HG03378 (cell line): ENCODE data around the gene MTG1.
"Not testable (repeated sequence)": the region's sequence is repeated elsewhere in the genome, so short reads cannot be mapped to it uniquely, and the experiment has no call there.

Experiments used
- ATAC-seq: cut with Tn5 transposase; IDR thresholded peaks from one replicate; pipeline ENCODE4 v1.9.1; 2021; ENCODE audit warnings: mild to moderate bottlenecking, moderate library complexity; ENCODE audit not compliant: unreplicated experiment

Gene MTG1

GRCh38 chr10:133462512-133463305 lies 68.8 kb downstream of the MTG1 start:
- ATAC-seq: no peak

GRCh38 chr10:133464582-133465031 lies 70.7 kb downstream of the MTG1 start:
- ATAC-seq: no peak

GRCh38 chr10:133465191-133465949 lies 71.4 kb downstream of the MTG1 start:
- no peak for ATAC-seq

GRCh38 chr10:133465950-133466474 lies 72.1 kb downstream of the MTG1 start:
- ATAC-seq: no peak

- no peak for ATAC-seq
These were observed 72.8 kb downstream of the MTG1 start for GRCh38 chr10:133466683-133467275.

GRCh38 chr10:133467286-133467911 lies 73.4 kb downstream of the MTG1 start:
- ATAC-seq: no peak

GRCh38 chr10:133469205-133469604 lies 75.2 kb downstream of the MTG1 start:
- ATAC-seq: not testable (repeated sequence)

- no peak for ATAC-seq
These were observed 77.5 kb downstream of the MTG1 start for GRCh38 chr10:133471300-133472109.
